ENCODE data around the gene PTPRQ.
A peak's percentile ranks its signal among the peaks of the same experiment; 100 is the strongest.
"Not testable (repeated sequence)": the region's sequence is repeated elsewhere in the genome, so short reads cannot be mapped to it uniquely, and the experiment has no call there.

The PTPRQ gene, protein sequence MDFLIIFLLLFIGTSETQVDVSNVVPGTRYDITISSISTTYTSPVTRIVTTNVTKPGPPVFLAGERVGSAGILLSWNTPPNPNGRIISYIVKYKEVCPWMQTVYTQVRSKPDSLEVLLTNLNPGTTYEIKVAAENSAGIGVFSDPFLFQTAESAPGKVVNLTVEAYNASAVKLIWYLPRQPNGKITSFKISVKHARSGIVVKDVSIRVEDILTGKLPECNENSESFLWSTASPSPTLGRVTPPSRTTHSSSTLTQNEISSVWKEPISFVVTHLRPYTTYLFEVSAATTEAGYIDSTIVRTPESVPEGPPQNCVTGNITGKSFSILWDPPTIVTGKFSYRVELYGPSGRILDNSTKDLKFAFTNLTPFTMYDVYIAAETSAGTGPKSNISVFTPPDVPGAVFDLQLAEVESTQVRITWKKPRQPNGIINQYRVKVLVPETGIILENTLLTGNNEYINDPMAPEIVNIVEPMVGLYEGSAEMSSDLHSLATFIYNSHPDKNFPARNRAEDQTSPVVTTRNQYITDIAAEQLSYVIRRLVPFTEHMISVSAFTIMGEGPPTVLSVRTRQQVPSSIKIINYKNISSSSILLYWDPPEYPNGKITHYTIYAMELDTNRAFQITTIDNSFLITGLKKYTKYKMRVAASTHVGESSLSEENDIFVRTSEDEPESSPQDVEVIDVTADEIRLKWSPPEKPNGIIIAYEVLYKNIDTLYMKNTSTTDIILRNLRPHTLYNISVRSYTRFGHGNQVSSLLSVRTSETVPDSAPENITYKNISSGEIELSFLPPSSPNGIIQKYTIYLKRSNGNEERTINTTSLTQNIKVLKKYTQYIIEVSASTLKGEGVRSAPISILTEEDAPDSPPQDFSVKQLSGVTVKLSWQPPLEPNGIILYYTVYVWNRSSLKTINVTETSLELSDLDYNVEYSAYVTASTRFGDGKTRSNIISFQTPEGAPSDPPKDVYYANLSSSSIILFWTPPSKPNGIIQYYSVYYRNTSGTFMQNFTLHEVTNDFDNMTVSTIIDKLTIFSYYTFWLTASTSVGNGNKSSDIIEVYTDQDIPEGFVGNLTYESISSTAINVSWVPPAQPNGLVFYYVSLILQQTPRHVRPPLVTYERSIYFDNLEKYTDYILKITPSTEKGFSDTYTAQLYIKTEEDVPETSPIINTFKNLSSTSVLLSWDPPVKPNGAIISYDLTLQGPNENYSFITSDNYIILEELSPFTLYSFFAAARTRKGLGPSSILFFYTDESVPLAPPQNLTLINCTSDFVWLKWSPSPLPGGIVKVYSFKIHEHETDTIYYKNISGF (N-terminal part only)

DNA sequence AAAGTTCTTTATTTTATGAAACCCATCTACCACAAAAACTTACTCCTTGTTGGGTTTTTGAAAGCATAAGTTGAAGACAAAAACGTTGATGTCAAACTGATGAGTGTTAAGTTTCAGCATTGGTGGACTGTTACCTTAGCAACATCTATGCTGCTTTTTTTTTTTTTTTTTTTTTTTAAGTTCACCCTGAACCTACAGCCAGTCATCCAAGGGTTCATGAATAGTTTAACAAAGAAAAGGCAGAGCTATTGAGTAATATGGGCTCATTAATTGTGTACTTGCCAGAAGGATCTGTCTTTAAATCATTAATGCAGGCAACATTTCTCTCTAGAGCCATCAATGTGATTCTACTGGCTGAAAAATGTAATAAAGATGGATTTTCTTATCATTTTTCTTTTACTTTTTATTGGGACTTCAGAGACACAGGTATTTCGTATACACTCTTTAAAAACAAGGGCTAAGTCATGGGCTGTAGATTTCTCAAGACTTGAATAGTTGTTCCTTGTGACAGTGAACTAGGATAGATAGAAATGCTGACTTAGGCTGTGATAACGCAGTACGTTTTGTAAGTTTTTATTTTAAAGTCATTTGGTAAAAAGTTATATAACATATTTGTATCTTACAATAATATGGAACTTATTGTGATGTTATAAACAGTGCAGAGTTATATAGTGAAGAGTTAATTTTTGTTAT lies at the start of gene PTPRQ:
Gene PTPRQ (plus strand): TSS at position 262 of the 693 bp plus-strand sequence. CDS start 111 bp downstream, at position 373.
- FAIRE-seq (no peak), DNase-seq (ENCODE audit: low spot score) (no peak)

DNA sequence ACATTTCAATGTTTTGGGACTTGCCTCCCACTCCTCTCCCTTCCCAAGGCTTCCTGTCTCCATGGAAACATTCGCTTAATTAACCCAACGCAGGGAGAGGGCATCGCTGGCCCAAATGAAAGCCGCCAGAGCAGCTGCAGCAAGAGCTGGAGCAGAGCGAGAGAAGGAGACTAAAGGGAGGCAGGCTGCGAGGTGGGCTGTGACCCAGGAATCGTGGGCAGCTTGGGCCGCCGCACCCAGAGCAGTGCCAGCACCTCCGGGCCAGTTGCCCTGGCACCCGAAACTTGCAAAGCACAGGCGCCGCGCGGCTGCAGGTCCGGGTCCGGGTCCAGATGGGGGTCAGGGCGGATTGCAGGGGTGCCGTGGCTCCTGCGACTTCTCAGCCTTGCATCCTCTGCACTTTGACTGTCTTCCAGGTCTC lies 43.5 kb upstream of the PTPRQ start:
- DNase-seq (ENCODE audit: low spot score) (peak; percentile 14), FAIRE-seq (no peak)

DNA sequence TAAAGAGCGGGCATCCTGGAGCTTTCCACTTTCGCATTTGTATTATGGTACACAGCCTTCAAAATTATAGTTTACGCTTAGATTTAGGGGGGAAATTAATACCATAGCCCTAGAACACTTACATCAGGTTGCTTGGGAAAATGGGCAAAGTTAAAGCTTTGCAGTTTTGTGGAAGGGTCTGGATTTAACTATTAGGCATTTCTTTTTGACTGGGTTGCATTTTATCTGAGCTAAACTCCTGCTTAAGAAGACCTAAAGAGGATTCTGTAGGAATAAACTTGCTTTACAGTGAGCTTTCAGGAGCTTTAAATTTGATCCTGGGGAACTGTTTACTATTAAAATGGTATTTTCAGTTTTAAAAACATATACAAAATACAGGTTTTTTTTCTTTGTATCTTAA lies 42.8 kb upstream of the PTPRQ start:
- DNase-seq (ENCODE audit: low spot score): no peak

GRCh38 chr12:80404629-80405028 lies 39.4 kb upstream of the PTPRQ start:
- FAIRE-seq (no peak), DNase-seq (ENCODE audit: low spot score) (no peak)

More for the DNA sequence above, 42.8 kb upstream of the PTPRQ start:
- FAIRE-seq: no peak

DNA sequence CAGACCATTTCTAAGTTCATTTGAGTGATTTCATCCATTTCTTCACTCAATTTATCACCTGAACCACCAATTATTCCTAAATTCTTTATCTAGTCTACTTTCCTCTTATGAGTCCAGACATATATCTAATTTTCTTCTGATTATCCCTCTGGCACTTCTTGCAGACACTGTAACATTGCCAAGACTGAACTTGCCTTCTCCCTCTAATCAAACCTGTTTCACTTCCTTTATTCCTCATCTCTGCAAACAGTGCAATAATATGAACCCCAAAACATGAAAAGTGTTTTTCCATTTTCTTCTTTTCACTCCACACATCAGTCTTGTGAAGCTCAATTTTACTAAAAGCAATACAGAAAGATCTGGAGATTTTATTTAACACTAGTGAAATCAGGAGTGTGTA lies 37.8 kb upstream of the PTPRQ start:
- no peak for DNase-seq (ENCODE audit: low spot score)
- no peak for FAIRE-seq

DNA sequence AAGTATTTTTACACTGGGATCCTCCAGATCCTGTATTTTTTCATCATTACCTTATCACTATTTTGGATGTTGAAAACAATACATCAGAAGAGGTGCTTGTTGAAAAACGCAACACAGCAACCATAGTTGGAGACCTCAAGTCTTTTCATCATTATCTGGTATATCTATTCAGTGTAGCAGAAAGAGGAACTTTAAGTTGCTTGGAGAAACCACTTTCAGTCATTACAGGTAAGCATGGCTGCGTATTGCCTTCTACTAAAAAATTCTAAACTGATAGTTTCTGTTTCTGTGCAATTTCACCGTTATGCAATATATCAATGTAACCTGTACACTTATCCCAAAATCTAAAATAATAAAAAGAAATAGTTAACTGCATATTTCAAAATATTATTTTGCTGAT lies 32.2 kb upstream of the PTPRQ start:
- DNase-seq (ENCODE audit: low spot score) (no peak), FAIRE-seq (no peak)

DNA sequence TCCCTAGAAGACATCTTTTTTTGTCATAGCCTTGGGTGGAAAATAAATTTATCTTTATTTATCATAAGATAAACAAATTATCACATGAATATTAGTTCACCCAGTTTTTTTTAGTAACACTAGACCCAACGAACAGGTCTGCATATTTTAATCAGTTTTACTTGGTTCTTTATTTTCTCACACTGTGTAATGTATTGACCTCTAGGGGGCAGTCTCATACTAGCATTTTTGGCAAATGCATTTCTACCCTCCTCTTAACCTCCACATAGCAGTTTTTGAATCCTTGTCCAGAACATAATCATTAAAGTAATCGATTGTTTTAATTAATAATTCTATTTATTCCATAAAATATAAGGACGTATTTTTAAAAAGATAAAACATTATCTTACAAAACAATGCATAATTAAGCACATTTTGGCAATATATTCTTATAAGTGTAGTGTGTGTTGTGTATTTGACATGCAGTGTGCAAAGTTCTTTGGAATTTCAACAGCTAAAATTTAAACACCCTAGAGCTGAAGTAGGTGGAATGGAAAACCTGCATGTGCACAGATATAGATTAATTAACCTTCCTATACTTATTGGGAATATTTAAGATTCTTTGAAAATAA lies 31.6 kb upstream of the PTPRQ start:
- DNase-seq (ENCODE audit: low spot score): peak; percentile 5
- FAIRE-seq: no peak

DNA sequence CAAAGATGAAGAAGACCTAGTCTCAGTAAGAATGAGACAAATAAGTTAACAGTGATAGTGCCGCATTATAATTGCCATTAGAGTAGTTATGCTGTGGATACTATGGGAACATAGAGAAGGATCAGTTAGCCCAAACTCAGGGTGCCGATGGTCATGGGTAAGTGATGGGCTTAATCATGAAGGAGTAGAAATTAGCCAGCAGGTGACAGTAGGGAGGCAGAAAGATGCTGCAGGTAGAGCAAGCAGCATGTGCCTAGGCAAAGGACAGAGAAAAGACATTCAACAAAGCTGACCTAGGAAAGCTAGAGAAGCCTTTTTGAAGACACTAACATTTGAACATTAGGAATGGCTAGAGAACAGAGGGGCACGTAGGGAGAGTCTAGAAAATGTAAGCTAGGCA lies 30.6 kb upstream of the PTPRQ start:
- FAIRE-seq (no peak), DNase-seq (ENCODE audit: low spot score) (no peak)

DNA sequence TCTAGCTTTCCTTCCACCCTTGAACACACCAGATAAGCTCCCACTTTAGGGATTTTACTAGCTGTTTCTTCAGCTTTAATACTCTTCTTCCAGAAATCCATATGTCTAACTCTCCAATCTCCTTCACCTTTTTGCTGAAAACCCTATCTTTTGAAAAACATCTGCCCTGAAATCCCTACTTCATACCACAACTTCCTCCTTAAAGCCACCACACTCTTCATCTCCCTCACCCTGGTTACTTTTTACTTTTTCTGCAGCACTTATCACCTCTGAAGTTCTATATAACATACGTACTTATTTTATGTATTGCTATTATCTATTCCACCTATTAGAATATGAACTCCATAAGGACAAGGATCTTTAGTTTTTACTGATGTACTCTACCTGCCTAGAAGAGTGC lies 28.6 kb upstream of the PTPRQ start:
- FAIRE-seq (no peak), DNase-seq (ENCODE audit: low spot score) (no peak)

- no peak for DNase-seq (ENCODE audit: low spot score)
- no peak for FAIRE-seq
Observed at GRCh38 chr12:80419644-80420043, 24.4 kb upstream of the PTPRQ start.

DNA sequence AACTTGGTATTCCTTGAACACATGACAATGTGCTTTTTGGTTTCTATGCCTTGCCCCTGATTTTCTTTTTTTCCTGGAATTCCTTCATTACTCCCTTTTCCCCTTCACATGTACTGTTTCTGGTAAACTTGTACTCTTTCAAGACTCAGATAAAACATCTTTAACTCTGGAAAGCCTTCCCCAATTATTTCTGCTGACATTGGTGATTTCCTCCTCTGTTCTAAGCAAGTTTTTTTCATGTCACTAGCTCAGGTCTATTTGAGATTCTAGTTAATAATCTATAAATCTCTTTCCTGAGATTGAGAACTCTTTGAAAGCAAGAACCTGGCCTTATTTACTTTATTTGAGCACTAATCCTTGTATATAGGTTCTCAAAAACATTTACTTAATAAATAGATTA lies 24.0 kb upstream of the PTPRQ start:
- FAIRE-seq (no peak), DNase-seq (ENCODE audit: low spot score) (no peak)

GRCh38 chr12:80422550-80422949 lies 21.5 kb upstream of the PTPRQ start:
- no peak for DNase-seq (ENCODE audit: low spot score)
- FAIRE-seq: no peak

DNA sequence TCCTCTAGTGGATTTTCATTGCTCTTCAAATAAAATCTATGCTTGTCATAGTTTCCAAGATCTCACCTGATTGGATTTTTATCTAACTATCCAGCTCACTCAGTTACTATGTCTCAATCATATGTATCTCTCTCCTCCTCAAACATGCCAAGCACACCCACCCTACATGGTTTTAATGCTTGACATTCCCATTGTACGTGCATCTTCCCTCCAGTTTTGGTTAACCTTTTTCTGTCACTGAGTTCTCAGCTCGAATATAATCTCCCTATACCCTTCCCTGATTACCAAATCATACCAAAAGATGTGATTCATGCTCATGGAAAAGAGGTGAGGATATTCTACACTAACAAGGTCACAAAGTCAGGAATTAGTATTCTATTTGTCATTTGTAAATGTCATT lies 12.0 kb upstream of the PTPRQ start:
- DNase-seq (ENCODE audit: low spot score): no peak
- FAIRE-seq: no peak

GRCh38 chr12:80441921-80442320 lies 2.1 kb upstream of the PTPRQ start:
- DNase-seq (ENCODE audit: low spot score): peak; percentile 3
- no peak for FAIRE-seq

- no peak for DNase-seq (ENCODE audit: low spot score)
- FAIRE-seq: no peak
Observed at GRCh38 chr12:80442426-80443222, 1.4 kb upstream of the PTPRQ start.

GRCh38 chr12:80445083-80445793 lies 1.2 kb downstream of the PTPRQ start:
- FAIRE-seq (no peak), DNase-seq (ENCODE audit: low spot score) (no peak)

- DNase-seq (ENCODE audit: low spot score) (no peak), FAIRE-seq (no peak)
Observed at GRCh38 chr12:80456513-80456912, 12.5 kb downstream of the PTPRQ start.

DNA sequence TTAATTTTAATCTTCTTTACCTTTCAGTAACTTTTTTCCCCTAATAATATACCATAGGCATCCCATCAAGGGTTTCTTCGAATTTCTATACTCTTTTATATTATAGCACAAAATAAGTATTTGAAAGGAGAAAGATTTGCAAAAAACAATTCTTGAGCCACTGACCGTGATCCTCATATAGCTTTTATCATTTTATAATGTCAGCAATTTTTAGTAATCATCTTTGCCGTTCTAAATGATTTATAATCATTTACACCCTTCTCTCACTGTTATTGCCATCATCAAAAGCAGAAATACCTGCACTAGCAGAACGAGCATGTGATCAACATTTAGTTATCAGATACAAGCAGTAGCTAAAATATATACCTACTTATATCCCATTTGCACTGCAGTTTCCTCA lies 16.9 kb downstream of the PTPRQ start:
- DNase-seq (ENCODE audit: low spot score): no peak
- no peak for FAIRE-seq

GRCh38 chr12:80461851-80462250 lies 17.8 kb downstream of the PTPRQ start:
- not testable (repeated sequence) for FAIRE-seq

More at GRCh38 chr12:80461851-80462250, 17.8 kb downstream of the PTPRQ start:
- DNase-seq (ENCODE audit: low spot score): not testable (repeated sequence)

All from urothelium cell line (cell line).